ENCODE results near the gene LY9.

The LY9 gene

DNA sequence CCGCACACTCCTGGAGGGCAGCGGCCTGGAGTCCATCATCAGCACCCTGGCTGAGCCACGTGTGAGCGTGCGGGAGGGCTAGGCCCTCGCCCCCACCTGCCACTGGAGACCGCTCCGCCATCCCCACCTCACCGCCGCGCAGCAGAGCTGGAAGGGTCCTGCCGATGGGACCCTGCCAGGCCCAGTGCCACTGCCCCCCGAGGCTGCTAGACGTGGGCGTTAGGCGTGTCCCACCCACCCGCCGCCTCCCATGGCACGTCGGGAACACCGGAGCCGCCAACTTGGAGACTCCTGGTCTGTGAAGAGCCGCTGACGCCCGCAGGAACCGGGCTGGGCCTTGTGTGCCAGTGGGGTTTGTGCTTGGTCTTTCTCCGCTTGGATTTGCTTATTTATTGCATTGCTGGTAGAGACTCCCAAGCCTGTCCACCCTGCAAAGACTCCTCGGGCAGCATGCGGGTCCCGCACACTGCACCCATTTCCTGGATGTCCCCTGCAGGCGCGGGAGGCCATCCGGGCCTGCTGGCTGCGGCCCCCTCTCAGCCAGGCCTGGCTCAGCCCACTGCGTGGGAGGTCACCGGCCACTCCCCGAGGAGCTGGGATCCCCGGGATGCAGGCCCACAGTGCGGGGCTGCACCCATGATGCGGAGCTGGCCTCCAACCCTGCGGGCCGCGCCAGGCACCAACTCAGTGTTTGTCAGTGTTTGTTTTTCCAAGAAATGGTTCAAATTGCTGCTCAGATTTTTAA, 6.0 kb downstream of the LY9 start:
- DNase-seq (ENCODE audit: low spot score), result no peak

DNA sequence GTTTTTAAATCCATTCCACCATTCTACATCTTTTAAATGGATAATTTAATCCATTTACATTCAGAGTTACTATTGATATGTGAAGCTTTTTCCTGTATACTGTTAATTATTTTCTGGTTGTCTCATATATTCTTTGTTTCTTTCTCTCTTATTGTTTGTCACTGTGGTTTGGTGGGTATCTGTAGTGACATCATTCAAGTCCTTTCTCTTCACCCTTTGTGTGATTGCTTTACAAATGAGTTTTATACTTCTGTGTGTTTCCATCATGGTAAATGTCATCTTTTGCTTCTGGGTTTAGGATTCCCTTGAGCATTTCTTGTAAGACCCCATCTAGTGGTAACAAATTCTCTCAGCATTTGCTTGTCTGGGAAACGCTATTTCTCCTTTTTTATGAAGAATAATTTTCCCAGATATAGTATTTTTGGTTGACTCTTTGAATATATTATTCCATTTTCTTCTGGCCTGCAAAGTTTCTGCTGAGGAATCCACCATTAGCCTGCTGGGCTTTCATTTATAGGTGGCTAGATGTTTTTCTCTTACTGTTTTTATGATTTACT, 10.2 kb downstream of the LY9 start:
- no peak for DNase-seq (ENCODE audit: low spot score)

DNA sequence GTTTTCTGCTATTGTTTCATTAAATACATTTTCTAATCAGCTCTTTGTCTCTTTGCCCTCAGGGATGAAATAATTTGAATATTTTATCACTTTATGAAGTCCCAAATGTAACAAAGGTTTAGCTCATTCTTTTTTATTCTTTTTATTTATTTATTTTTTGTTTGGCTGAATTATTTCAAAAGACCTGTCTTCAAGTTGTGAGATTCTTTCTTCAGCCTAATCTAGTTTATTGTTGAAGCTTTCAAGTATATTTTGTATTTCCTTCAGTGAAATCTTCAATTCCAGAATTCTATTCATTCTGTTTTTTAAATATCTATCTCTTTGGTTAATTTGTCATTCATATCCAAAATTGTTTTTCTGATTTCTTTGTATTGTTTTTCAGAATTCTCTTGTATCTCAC, 10.8 kb downstream of the LY9 start:
- no peak for DNase-seq (ENCODE audit: low spot score)

DNA sequence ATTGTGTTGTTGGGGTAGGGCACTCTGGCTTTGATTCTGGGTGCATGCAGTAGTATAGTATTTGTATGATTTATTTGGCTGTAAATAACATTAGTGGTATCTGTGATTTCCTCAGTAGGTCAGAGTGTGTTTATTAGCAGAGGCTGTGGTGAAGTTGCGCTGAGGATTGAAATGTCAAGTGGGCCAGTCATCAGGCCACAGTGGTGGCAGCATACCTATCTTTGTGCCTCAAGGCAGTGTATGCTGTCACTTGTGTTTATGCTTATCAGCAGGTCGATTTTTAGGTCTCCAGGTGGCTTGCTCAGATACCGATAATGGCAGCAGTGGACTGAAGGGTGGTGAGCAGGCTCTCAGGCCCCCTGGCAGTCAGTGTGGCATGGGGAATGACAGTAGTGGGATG, 11.3 kb downstream of the LY9 start:
- DNase-seq (ENCODE audit: low spot score), result no peak

DNA sequence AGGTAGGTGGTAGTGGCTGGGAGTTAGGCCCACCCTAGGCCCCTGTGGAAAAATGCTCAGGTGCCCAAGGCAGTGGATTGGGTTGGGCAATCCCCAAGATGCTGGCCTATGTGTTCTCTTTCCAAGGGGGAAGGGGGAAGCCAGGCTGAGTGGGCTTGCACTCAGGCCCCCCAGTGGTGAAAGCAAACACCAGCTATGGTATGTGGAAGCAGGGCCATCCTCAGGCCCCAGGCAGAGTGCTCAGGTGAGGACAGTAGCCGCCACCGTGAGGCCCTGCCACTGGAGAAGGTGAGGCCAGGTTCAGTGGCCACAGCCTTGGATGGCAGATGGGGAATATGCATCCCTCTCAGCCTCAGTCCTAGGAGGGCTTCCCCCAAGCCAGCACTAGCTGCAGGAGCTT, 11.8 kb downstream of the LY9 start:
- no peak for DNase-seq (ENCODE audit: low spot score)

DNA sequence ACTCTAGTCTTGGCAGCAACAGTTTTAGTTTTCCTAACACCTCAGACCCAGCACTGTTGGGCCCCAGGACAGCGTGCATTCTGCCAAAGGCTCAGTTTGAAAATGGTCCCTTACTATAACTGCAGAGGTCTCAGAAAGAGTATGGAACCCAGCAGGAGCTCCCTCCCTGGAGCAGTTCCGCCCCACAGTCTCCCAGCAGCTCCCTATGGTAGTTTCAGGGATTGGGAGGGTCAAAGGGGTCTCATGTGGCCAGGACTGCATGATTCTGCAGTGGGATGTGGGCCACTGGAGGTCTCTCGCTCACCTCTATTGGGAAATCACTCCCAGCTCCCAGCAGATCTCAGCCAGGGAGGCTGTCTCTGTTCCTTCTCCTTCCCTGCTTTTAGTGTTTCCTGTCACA, 12.3 kb downstream of the LY9 start:
- DNase-seq (ENCODE audit: low spot score), result no peak

DNA sequence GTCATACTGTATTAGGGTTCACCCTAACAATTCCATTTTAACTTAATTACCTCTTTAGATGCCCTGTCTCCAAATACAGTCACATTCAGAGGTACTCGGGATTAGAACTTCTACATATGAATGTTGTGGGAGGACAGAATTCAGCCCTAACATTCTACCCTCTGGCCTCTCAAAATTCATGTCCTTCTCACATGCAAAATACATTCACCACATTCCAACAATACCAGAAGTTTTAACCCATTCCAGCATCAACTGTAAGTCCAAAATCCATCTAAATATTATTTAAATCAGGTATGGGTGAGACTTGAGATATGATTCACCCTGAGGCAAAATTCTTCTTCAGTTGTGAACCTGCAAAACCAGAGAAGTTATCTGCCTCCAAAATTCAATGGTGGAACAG, 14.5 kb downstream of the LY9 start:
- DNase-seq (ENCODE audit: low spot score), result no peak

DNA sequence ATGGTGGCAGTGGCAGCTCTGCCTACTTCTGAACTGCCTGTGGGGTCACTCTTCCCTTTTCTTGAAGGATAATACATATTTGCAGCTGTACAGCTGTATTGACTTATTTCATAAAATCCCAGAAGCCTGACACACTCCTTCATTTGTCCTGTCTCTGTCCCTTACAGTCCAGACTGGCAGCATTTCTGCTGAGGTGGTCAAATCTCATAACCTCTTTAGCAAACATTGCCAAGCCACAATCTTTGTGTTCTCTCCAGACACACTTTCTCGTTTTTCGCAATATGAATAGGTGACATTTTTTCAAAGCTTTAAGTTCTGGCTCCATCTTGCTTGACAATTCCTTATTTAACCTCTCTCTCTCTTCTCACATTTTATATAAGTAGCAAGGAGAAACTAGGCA, 15.2 kb downstream of the LY9 start:
- no peak for DNase-seq (ENCODE audit: low spot score)

DNA sequence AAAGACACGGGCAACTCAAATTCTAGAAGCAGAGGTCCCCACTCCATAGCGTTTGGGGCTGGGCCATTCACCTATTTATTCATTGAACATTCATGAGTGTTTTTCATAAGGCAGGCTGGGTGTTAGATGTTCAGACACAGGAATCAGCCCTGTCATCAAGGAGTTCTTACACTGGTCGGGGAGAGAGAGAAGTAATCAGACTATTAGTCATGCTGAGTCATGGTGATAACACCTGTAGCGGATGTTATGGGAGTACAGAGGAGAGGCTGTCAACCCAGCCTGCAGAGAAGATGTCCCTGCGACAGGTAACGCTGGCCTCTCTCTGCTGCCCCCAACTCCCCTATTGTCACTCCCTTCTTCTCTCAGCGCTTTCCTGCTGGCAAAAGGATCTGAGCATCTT, 17.2 kb downstream of the LY9 start:
- DNase-seq (ENCODE audit: low spot score), result no peak

DNA sequence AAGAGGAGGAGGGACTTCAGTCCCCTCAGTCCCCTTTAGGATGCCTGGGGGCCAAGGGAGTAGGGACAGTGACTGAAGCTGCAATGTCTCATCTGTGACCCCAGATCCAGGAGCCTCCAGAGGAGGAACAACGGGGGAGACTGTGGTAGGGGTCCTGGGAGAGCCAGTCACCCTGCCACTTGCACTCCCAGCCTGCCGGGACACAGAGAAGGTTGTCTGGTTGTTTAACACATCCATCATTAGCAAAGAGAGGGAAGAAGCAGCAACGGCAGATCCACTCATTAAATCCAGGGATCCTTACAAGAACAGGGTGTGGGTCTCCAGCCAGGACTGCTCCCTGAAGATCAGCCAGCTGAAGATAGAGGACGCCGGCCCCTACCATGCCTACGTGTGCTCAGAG, 18.3 kb downstream of the LY9 start:
- no peak for DNase-seq (ENCODE audit: low spot score)

DNA sequence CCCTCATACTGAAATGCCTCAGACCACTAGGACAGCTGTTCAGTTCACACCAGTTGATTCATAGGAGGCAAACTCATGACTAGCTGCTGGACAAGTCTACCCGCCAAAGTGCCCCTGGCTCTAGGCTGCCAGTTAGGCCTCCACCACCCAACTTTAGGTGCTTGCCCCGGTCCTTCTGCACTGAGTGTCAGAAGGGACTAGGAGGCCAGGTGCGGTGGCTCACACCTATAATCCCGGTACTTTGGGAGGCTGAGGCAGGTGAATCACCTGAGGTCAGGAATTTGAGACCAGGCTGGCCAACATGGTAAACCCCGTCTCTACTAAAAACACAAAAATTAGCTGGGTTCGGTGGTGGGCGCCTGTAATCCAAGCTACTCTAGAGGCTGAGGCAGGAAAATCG, 18.9 kb downstream of the LY9 start:
- DNase-seq (ENCODE audit: low spot score), result no peak

DNA sequence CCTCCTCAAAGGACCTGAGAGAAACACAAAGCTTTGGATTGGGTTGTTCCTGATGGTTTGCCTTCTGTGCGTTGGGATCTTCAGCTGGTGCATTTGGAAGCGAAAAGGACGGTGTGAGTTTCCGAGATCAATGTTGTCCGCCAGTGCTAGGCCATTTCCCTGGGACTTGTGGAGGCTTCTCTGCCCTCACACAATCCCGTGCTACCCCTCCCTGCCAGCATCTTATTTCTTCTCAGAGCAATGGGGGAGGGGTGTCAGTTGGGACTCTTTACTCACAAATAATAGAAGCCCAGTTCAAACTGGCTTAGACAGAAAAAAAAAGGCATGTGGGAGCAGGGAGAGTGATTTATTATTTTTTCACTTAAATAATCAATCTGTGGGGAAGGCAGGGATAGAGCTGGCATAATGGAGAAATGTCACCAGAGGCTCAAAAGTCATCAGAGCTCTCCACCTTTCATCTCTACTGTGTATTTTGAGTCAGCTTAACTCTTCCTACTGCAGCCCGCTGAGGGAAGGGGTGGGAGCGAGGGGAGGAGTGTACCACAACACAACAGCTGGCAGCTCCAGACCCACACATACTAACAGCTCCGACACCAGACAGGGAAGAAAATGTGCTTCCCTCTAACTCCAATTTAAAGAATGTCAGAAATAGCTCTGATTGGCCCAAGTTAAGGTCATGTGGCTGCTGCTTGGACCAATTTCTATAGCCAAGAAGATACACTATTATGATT, 22.4 kb downstream of the LY9 start:
- DNase-seq (ENCODE audit: low spot score), result no peak

DNA sequence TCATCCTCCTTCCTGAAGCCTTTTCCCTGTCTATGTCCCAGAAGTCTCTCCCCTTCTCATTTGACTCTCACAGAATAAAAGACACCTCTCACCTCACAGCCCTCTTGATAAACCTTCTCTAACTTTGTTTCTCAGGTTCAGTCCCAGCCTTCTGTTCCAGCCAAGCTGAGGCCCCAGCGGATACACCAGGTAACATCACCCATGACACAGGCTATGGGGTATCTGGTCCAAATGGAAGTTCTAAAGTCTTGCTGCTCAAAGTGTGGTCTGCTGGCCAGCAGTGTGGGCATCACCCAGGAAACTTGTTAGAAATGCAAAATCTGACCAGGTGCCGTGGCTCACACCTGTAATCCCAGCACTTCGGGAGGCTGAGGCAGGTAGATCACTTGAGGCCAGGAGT, 23.2 kb downstream of the LY9 start:
- DNase-seq (ENCODE audit: low spot score), result no peak

DNA sequence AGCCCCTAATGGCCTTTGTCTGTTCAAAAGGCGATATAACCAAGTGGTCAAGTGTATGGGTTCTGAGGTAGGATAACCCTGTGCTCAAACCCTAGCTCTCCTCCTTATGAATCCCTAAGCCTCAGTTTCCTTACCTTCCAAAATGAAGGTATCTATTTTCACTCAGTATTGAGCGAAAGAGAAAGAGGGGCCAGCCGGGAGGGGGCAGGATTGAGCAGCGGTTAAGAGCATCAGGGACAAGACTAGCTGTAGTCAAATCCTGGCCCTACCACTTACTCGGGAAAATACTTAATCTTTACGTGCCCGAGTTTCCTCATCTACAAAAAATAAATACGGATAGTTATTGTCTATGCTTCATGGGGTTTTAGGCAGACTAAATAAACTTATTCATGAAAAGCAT, 25.7 kb downstream of the LY9 start:
- no peak for DNase-seq (ENCODE audit: low spot score)

DNA sequence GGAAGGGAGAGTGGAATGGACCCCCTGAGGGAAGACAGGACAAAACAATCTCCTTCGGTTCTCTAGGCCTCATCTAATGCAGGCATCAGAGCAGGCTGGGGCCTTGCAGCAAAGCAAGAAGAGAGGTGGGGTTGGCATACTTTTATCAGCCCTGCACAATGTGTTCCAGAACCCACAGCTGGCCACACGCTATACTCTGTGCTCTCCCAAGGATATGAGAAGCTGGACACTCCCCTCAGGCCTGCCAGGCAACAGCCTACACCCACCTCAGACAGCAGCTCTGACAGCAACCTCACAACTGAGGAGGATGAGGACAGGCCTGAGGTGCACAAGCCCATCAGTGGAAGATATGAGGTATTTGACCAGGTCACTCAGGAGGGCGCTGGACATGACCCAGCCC, 27.3 kb downstream of the LY9 start:
- no peak for DNase-seq (ENCODE audit: low spot score)

DNA sequence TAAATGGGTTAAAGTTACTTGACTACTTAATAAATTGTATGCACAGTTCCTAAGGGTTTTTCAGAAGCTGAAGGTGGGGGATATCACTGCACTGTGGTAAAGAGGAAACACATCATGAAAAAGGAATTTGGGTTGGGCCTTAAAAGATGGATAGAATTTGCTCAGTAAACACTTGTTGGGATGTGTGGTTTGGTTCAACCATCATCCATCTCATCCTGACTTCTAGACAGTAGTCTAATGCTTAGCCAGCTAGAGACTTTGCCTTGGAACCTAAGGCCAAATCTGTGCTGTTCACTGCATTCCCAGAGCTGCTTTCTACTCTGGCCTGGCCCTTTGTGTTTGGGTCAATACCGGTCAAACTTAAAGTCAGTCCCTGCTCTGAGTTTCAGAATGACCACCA, 30.6 kb downstream of the LY9 start:
- DNase-seq (ENCODE audit: low spot score), result no peak

DNA sequence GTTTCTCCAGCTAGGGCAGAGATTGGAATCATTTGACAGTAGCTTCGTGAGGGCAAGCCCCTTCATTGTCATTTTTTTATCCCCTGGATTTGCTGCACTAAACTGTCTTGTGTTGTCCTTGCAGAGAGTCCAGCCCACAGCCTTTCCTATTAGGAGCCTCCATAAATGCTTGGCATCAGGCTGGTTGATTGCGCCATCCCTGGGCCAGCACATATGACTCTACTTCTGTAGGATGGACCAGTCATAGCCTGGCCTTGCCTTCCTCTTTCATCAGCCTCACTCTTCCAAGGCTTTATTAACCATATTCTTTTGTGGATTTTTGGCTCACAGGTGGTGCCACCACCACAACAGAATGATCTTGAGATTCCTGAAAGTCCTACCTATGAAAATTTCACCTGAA, 31.4 kb downstream of the LY9 start:
- DNase-seq (ENCODE audit: low spot score), result no peak

DNA sequence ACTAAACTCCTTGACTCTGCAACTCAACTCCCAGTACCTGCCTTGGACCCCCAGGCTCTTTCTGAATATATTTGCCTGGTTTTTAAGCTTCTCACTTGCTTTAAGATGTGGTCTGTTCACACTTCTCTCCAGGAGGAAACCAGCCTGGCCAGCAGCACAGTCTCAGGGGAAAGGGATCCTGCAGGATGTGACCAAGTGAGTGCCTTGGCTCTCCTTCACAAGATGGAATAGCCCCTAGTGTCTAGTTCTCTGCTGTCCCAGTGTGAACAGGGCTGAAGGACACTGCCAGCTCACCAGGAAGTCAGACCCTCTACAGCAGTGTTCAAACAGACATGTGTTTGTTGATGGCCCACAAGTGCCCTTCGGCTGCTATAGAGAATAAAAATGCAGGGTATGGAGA, 33.8 kb downstream of the LY9 start:
- no peak for DNase-seq (ENCODE audit: low spot score)

DNA sequence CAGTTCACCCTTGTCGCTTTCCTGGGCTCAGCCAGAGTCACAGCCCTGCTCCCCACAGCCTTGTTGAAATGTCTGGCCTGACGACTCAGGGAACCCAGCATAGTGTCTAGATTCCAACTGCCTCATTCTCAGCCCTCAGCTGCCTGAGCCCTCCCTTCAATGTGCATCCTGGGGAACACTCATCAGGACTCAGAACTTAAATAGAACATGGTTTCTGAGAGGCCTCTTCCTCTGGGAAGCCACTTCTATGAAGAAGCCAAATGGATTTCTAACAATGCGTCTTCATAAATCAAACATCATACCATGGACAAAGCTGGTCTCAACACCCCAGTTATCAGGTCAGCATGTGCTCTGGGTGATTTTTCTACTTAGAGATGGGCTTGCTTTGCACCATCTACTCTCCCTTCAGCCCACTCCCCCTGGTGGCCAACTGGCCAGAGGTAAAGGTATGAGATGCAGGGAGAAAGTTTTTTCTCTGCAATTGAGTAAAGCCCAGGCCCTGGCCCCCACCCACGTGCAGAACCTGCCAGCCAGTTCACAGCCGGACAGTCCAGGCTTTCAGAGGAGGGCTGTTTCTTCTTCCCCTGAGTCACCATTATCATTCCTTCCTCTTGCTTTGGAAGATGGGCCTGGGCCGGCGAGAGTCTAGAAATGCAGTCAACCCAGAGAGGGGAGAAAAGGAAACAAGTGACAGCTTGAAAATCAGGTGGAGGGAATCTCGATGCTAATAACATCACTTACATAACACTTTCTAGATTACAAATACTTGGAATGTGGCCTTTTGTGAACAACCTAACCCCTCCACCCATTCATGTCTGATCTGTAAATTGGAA, 34.6 kb downstream of the LY9 start:
- DNase-seq (ENCODE audit: low spot score), result peak; percentile 7

DNA sequence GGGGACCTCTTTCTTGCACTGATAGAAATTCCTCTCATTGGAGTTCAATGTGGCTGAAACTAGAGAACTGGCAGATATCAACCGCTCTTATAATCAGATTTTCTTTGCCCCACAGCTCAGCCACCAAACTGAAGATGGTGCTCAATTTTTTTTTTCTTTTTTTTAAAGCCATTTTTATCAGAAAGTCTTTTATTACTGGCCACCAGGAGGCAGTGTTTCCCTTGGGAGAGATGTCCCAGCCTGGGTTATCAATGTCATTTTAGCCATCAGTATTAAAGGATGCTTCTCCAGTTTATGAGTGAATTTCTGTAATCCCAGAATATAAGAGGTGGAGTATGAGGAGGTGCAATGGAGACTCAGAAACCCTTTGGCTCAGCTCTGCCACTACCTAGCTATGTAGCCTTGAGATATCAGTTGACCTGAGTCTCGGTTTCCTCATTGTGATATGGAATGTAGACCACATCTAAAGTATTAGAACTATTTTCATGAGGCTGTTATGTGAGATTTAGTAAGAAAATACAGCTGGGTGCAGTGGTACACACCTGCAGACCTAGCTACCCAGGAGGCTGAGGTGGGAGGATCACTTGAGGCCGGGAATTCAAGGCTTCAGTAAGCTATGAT, 39.1 kb downstream of the LY9 start:
- DNase-seq (ENCODE audit: low spot score), result peak; percentile 15

DNA sequence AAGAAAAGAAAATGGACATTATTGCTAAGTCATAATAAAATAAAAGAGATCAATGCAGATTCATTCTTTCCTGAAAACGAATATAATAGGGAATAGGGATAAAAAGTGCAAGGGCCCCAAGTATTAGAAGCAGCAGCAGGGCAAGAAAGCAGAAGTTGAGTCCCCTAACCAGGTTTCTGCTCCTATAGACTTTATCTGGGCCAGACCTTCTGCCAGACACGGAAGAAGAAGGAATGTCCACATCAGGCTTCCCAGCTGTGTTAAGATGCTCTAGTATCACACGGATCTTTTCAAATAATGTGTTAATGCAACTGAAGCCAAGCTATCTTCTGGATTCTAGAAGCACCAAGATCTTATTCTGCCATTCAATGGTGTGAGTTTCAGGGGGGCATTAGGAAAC, 39.8 kb downstream of the LY9 start:
- no peak for DNase-seq (ENCODE audit: low spot score)

DNA sequence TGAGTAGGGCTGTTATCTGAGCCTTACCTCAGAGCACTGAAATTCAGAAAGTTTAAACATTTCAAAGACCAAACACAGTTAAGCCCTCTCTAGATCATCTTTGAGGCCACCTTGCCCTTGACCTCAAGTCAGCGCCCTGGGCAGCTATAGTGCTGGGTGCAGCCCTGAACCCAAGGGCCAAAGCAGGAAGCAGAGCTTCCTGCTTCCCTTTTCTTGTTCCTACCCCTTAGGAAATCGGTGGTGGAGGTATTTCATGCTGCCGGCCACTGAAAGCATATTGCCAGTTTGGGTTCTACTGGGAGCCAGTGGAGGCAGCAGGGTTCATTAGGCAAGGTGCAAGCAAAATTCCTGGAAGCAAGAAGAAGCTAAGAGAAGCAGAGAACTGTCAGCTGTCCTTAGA, 40.6 kb downstream of the LY9 start:
- DNase-seq (ENCODE audit: low spot score), result no peak
